GM21526 (cell line): Measurements from ENCODE around the gene GAGE12E.
"Not testable (repeated sequence)": the region's sequence is repeated elsewhere in the genome, so short reads cannot be mapped to it uniquely, and the experiment has no call there.

Source experiments
- ATAC-seq: cut with Tn5 transposase; IDR thresholded peaks from one replicate; pipeline ENCODE4 v1.9.1; 2021; ENCODE audit warnings: moderate library complexity; ENCODE audit not compliant: unreplicated experiment, low FRiP score

Gene GAGE12E

GRCh38 chrX:49550989-49551388 is at the start of gene GAGE12E:
Gene GAGE12E (plus strand): TSS chrX:49551289. CDS start chrX:49552444, 1,155 bp downstream.
- ATAC-seq, result not testable (repeated sequence)

- not testable (repeated sequence) for ATAC-seq
These were observed 19.2 kb upstream of the GAGE12E start, which contains the start of gene GAGE12C for GRCh38 chrX:49531877-49532276. Gene GAGE12C (plus strand): TSS chrX:49532177. CDS start chrX:49533332, 1,155 bp downstream.

GRCh38 chrX:49541433-49541832 is 9.7 kb upstream of the GAGE12E start, which contains the start of gene GAGE12D:
Gene GAGE12D (plus strand): TSS chrX:49541733. CDS start chrX:49542888, 1,155 bp downstream.
- not testable (repeated sequence) for ATAC-seq

- not testable (repeated sequence) for ATAC-seq
These were observed 9.5 kb downstream of the GAGE12E start, which contains the start of gene GAGE12F for GRCh38 chrX:49560542-49560941. Gene GAGE12F (plus strand): TSS chrX:49560842. CDS start chrX:49561997, 1,155 bp downstream.

GRCh38 chrX:49568728-49569127 is 17.6 kb downstream of the GAGE12E start:
- ATAC-seq, result not testable (repeated sequence)

GRCh38 chrX:49569152-49569551 is 18.1 kb downstream of the GAGE12E start:
- ATAC-seq, result not testable (repeated sequence)

- not testable (repeated sequence) for ATAC-seq
These were observed 19.0 kb downstream of the GAGE12E start, which contains the start of gene GAGE12G for GRCh38 chrX:49570100-49570499. Gene GAGE12G (plus strand): TSS chrX:49570400. CDS start chrX:49571555, 1,155 bp downstream.

GRCh38 chrX:49579649-49580048 is 28.6 kb downstream of the GAGE12E start, which contains the start of gene GAGE12H:
Gene GAGE12H (plus strand): TSS chrX:49579949. CDS start chrX:49581104, 1,155 bp downstream.
- not testable (repeated sequence) for ATAC-seq

GRCh38 chrX:49589196-49589595 is 38.1 kb downstream of the GAGE12E start, which contains the start of gene GAGE2A:
Gene GAGE2A (plus strand): TSS chrX:49589496. CDS start chrX:49590651, 1,155 bp downstream.
- ATAC-seq, result not testable (repeated sequence)

- not testable (repeated sequence) for ATAC-seq
These were observed 38.8 kb downstream of the GAGE12E start for GRCh38 chrX:49589769-49590478.

- ATAC-seq, result not testable (repeated sequence)
These were observed 39.4 kb downstream of the GAGE12E start for GRCh38 chrX:49590488-49590887.

GRCh38 chrX:49598720-49599119 is 47.6 kb downstream of the GAGE12E start, which contains the start of gene GAGE1:
Gene GAGE1 (plus strand): TSS chrX:49599020. CDS start chrX:49600175, 1,155 bp downstream.
- not testable (repeated sequence) for ATAC-seq
